ENCODE results near the gene PPM1B.

DNA sequence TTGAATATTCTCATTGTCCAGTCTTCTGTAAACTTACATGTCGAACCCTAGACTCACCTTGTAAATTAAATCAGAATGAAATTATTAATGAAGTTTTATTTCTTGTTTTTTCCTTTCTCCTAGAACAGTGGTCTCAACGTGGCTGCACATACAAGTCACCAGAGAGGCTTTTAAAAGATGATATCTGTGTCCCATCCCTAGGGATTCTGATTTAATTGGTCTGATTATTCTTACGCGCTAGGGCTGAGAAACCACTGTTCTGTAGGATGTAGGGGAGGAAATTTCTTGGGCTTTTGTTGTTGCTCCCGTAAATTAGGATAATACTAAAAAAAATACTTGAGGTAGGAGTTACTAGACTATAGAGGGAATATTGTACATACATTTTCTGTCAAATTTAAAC, 32.1 kb downstream of the PPM1B start:
- TF ChIP-seq, protein P1, sequence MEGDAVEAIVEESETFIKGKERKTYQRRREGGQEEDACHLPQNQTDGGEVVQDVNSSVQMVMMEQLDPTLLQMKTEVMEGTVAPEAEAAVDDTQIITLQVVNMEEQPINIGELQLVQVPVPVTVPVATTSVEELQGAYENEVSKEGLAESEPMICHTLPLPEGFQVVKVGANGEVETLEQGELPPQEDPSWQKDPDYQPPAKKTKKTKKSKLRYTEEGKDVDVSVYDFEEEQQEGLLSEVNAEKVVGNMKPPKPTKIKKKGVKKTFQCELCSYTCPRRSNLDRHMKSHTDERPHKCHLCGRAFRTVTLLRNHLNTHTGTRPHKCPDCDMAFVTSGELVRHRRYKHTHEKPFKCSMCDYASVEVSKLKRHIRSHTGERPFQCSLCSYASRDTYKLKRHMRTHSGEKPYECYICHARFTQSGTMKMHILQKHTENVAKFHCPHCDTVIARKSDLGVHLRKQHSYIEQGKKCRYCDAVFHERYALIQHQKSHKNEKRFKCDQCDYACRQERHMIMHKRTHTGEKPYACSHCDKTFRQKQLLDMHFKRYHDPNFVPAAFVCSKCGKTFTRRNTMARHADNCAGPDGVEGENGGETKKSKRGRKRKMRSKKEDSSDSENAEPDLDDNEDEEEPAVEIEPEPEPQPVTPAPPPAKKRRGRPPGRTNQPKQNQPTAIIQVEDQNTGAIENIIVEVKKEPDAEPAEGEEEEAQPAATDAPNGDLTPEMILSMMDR (IDR thresholded peaks at IDR 0.05) = no peak
- TF ChIP-seq EZH2 (IDR thresholded peaks at IDR 0.05; ENCODE audit: borderline replicate concordance, insufficient read depth, low read depth, low read length, poor library complexity, severe bottlenecking) = no peak
